BLaER1 treated with 17β-estradiol and CSF1 and Interleukin-3, amounts not matched to agents 10 nM and 100 nM (cell line): ENCODE results near the gene SIGMAR1.
A peak's percentile ranks its signal among the peaks of the same experiment; 100 is the strongest.
"Not testable (repeated sequence)": the region's sequence is repeated elsewhere in the genome, so short reads cannot be mapped to it uniquely, and the experiment has no call there.

Source experiments
- H3K27ac ChIP-seq, 11 experiments: shearing (Covaris generic); formaldehyde crosslinking; 2 replicates each; pipeline ENCODE4 v1.8.1; 2022
- H3K27me3 ChIP-seq, 11 experiments: shearing (Covaris generic); formaldehyde crosslinking; 2 replicates each; pipeline ENCODE4 v1.8.1; 2022
- H3K36me3 ChIP-seq, 11 experiments: shearing (Covaris generic); formaldehyde crosslinking; 2 replicates each; pipeline ENCODE4 v1.8.1; 2022
- H3K4me1 ChIP-seq, 10 experiments: shearing (Covaris generic); formaldehyde crosslinking; 2 replicates each; pipeline ENCODE4 v1.8.1; 2022
- H3K4me2 ChIP-seq, 11 experiments: shearing (Covaris generic); formaldehyde crosslinking; 2 replicates each; pipeline ENCODE4 v1.8.1; 2022
- H3K4me3 ChIP-seq, 10 experiments: shearing (Covaris generic); formaldehyde crosslinking; 2 replicates each; pipeline ENCODE4 v1.8.1; 2022
- H3K9ac ChIP-seq, 11 experiments: shearing (Covaris generic); formaldehyde crosslinking; 2 replicates each; pipeline ENCODE4 v1.8.1; 2022
- H3K9me3 ChIP-seq, 11 experiments: shearing (Covaris generic); formaldehyde crosslinking; replicated peaks in 1 of 11; 2 replicates each; pipeline ENCODE4 v1.8.1; 2022
- H4K20me1 ChIP-seq, 11 experiments: shearing (Covaris generic); formaldehyde crosslinking; 2 replicates each; pipeline ENCODE4 v1.8.1; 2022
- Cebpa-rat ChIP-seq, 11 experiments: shearing (Covaris generic); IDR thresholded peaks; 2 replicates each; pipeline ENCODE4 v1.8.1; 2022

SIGMAR1 gene

DNA sequence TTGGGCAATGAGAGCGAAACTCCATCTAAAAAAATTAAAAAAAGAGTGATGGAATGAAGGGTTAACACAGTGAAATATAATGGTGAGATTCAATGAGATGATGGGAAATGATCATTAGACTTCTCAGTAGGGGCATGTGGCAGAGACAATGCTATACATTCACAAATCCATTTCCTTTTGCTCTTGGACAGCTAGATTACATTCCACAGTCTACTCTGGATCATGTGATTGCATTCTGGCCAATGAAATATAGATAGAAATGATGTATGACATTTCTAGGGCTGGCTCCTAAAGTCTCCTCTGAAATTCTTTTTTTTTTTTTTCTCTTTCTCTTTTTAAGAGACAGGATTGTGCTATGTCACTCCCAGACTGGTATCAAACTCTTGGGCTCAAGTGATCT is 5.1 kb upstream of the SIGMAR1 start:
- no peak overlapping the region for H3K4me3 ChIP-seq
- peaks cover 0 to 8% (median 6%) of the 10 kb centered on the region in 11 experiments; a peak in 11 of 22 replicates for H4K20me1 ChIP-seq
- TF ChIP-seq Cebpa-rat (IDR thresholded peaks at IDR 0.05): no peak

DNA sequence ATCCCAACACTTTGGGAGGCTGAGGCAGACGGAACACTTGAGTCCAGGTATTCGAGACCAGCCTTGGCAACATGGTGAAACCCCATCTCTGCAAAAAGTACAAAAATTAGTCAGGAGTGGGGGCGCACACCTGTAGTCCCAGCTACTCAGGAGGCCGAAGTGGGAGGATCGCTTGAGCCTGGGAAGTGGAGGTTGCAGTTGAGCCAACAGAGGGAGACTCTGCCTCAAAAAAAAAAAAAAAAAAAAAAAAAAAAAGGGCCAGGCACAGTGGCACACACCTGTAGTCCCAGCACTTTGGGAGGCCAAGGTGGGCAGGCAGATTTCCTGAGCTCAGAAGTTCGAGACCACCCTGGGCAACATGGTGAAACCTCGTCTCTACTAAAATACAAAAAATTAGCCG is 1.7 kb upstream of the SIGMAR1 start:
- H3K9me3 ChIP-seq, H3K4me2 ChIP-seq, H3K27me3 ChIP-seq, H3K9ac ChIP-seq, H3K27ac ChIP-seq, H3K4me3 ChIP-seq: not testable (repeated sequence)
- H4K20me1 ChIP-seq: peaks cover 0 to 28% (median 17%) of the 10 kb centered on the region in 11 experiments; a peak in 16 of 22 replicates
- H3K4me1 ChIP-seq: peaks cover 38 to 48% (median 41%) of the 10 kb centered on the region in 10 experiments
- peaks cover 0 to 16% (median 12%) of the 10 kb centered on the region in 11 experiments; a peak in 13 of 22 replicates for H3K36me3 ChIP-seq

More for the DNA sequence above, 5.1 kb upstream of the SIGMAR1 start:
- Histone ChIP-seq H3K27me3 (no peaks in the 10 kb centered on the region), H3K27ac (no peak overlapping the region), H3K4me2 (no peak overlapping the region), H3K36me3 (no peaks in the 10 kb centered on the region), H3K9me3 (no peaks in the 10 kb centered on the region), H3K4me1 (peaks cover 19 to 29% (median 22%) of the 10 kb centered on the region in 10 experiments), H3K9ac (no peak overlapping the region)

DNA sequence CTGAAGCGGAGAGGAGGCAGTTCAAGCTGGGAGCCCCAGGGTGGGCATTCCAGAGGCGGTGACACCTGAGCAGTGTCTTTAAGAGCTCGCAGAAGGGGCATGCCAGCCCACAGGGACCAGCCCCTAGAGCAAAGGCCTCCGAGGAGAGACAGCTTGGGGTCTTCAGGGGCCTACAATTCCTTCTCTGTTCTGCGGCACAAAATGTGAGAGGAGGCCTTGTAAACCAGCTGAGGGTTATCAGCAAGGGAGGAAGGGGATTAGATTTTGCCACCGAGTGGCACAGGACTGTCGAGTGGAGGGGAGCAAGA is 505 bp upstream of the SIGMAR1 start:
- H3K9ac ChIP-seq: peak overlapping the region; percentile 79 to 92 (median 85)

DNA sequence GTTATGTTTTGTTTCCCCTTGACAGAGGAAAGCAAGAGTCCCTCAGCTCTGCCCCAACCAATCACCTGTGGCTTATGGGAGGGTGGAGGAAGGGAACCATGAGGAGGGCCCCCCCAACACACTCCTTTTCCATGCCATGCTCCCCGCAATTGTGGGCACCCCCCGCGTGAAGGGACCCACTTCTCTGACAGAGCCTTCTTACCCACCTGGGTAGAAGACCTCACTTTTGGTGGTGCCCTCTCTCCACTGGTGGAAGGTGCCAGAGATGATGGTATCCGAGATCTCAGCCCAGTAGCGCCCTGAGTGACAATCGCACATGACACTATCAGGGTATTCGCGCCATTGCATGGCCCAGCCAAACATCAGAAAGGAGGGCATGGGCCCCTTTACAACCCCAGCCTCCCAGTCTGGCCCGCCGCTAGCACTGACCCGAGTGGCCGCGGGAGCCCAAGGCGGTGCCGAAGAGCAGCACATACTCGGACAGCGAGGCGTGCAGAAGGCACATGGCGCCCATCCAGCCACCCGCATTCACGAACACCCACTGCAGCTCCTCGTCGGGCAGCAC is 714 bp downstream of the SIGMAR1 start:
- H3K4me1 ChIP-seq: peaks cover 38 to 53% (median 47%) of the 10 kb centered on the region in 10 experiments
- peak overlapping the region; percentile 64 to 82 (median 74) for H3K4me3 ChIP-seq
- peaks cover 0 to 52% (median 32%) of the 10 kb centered on the region in 11 experiments; a peak in 16 of 22 replicates for H4K20me1 ChIP-seq
- peak overlapping the region; percentile 87 to 99 (median 97) for H3K4me2 ChIP-seq
- peaks cover 0 to 23% (median 12%) of the 10 kb centered on the region in 11 experiments; a peak in 14 of 22 replicates for H3K36me3 ChIP-seq
- H3K27me3 ChIP-seq: peaks cover 0 to 5% (median under 1%) of the 10 kb centered on the region in 11 experiments; a peak in 8 of 22 replicates
- H3K27ac ChIP-seq: peak overlapping the region; percentile 76 to 88 (median 82); a peak in 21 of 22 replicates
- TF ChIP-seq Cebpa-rat (IDR thresholded peaks at IDR 0.05): no peak
- no peaks in the 10 kb centered on the region for H3K9me3 ChIP-seq
- H3K9ac ChIP-seq: peak overlapping the region; percentile 79 to 92 (median 85)

More for the DNA sequence above, 505 bp upstream of the SIGMAR1 start:
- Histone ChIP-seq H4K20me1 (peaks cover 0 to 40% (median 28%) of the 10 kb centered on the region in 11 experiments; a peak in 16 of 22 replicates), H3K27me3 (no peaks in the 10 kb centered on the region), H3K4me1 (peaks cover 38 to 53% (median 47%) of the 10 kb centered on the region in 10 experiments), H3K9me3 (no peaks in the 10 kb centered on the region), H3K4me3 (peak overlapping the region; percentile 64 to 82 (median 74)), H3K36me3 (peaks cover 0 to 21% (median 12%) of the 10 kb centered on the region in 11 experiments; a peak in 14 of 22 replicates), H3K4me2 (peak overlapping the region; percentile 87 to 99 (median 97)), H3K27ac (peak overlapping the region; percentile 76 to 88 (median 82))
- no peak for TF ChIP-seq Cebpa-rat (IDR thresholded peaks at IDR 0.05)

DNA sequence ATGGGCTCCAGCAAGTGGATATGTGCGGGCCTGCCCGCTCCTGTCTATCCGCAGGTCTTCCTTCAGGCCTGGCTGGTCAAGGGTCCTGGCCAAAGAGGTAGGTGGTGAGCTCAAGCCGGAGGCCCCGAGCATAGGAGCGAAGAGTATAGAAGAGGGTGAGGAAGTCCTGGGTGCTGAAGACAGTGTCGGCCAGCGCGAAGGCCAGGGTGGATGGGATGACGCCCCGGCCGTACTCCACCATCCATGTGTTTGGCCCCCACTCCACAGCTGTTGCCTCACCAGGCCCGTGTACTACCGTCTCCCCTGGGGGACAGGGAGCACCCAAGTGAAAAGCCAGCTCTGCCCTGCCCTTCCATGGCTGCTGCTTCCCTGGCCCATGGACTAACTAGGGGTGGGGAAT is 2.0 kb downstream of the SIGMAR1 start:
- peaks cover 0 to 23% (median 12%) of the 10 kb centered on the region in 11 experiments; a peak in 14 of 22 replicates for H3K36me3 ChIP-seq
- peaks cover 31 to 49% (median 44%) of the 10 kb centered on the region in 10 experiments for H3K4me1 ChIP-seq
- no peak for TF ChIP-seq Cebpa-rat (IDR thresholded peaks at IDR 0.05)
- H3K9ac ChIP-seq: peak overlapping the region in 10 of 11 experiments; percentile 4 to 89 (median 44); a peak in 14 of 22 replicates
- H3K27ac ChIP-seq: peak overlapping the region in 4 of 11 experiments; percentile 8 to 21 (median 16); a peak in 3 of 22 replicates
- H3K4me3 ChIP-seq: peak overlapping the region in 9 of 10 experiments; percentile 7 to 82 (median 75); a peak in 14 of 20 replicates
- peaks cover 0 to 61% (median 36%) of the 10 kb centered on the region in 11 experiments; a peak in 16 of 22 replicates for H4K20me1 ChIP-seq
- peaks cover 11 to 18% (median 13%) of the 10 kb centered on the region in 11 experiments for H3K27me3 ChIP-seq
- H3K4me2 ChIP-seq: peak overlapping the region; percentile 87 to 99 (median 97)
- no peaks in the 10 kb centered on the region for H3K9me3 ChIP-seq

DNA sequence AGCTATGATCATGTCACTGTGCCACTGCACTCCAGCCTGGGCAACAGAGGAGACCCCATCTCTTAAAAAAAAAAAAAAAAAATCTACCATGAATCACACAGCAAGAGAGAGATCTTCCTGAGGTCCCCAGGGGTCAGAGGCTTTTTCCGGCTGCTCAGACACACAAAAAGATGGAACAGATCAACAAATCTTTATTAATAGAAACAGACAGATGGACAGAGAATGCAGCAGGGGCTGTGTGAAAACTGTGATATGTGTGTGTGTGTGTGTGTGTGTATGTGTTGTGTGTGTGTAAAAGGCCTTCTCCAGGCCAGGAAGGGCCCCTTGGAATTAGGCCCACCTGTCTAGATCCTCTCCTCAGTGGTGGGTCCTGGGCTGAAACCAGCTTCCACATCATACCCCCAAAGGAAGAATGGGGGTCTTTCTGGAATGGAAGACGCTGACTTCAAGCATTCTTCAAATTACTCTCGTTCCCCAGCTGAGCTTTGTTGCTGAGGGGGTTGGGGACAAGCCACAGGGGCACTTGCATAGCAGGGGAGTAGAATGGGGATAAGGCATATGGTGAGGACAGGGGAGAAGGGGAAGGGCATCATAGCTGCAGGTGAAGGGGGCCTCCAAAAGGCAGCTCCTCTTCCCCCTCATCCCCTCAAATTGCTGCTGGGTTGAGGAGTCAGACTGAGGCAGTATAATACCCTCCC is 2.9 kb downstream of the SIGMAR1 start:
- H3K9me3 ChIP-seq: no peaks in the 10 kb centered on the region
- H3K27ac ChIP-seq: peak overlapping the region in 3 of 11 experiments; percentile 2 to 21 (median 8); a peak in 2 of 22 replicates
- peak overlapping the region in 2 of 10 experiments; percentile 26 to 75; a peak in 2 of 20 replicates for H3K4me3 ChIP-seq
- peak overlapping the region in 10 of 11 experiments; percentile 87 to 99 (median 97); a peak in 19 of 22 replicates for H3K4me2 ChIP-seq
- H3K4me1 ChIP-seq: peaks cover 31 to 49% (median 44%) of the 10 kb centered on the region in 10 experiments
- H3K27me3 ChIP-seq: peaks cover 20 to 27% (median 22%) of the 10 kb centered on the region in 11 experiments
- peaks cover 0 to 23% (median 12%) of the 10 kb centered on the region in 11 experiments; a peak in 14 of 22 replicates for H3K36me3 ChIP-seq
- H4K20me1 ChIP-seq: peaks cover 0 to 69% (median 44%) of the 10 kb centered on the region in 11 experiments; a peak in 16 of 22 replicates
- TF ChIP-seq Cebpa-rat (IDR thresholded peaks at IDR 0.05): no peak
- H3K9ac ChIP-seq: peak overlapping the region in 7 of 11 experiments; percentile 9 to 85 (median 37); a peak in 12 of 22 replicates

DNA sequence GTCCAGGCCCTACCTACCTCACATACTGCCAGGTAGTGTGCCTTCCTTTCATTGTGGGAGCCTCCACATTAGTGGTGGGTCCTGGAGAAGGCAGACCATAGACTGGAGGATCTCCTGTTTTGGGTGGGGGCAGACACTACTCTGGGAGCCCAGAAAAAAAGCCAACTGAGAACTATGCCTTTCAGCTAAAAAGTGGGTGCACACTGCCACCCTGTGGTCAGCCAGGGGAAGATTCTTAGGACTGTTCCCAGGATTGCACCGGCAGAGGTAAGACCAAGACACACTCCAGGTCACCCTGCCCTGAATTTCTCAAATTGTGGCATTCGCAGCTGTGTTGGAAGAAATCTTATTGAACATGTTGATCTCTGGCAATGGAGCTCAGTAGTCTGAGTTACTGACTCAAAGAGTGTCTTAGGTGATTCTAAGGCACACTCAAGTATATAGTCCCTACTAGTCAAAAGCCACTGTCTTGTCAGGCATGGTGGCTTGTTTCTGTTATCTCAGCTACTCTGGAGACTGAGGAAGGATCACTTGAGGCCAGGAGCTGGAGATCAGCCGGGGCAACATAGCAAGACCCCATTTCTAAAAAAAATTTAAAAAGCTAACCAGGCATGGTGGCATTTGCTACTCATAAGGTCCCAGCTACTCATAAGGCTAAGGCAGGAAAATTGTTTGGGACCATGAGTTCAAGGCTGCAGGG is 3.6 kb downstream of the SIGMAR1 start:
- Histone ChIP-seq H3K27me3 (peaks cover 27 to 34% (median 29%) of the 10 kb centered on the region in 11 experiments), H3K9me3 (no peaks in the 10 kb centered on the region), H3K9ac (peak overlapping the region in 5 of 11 experiments; percentile 9 to 85 (median 48); a peak in 8 of 22 replicates), H3K36me3 (peaks cover 0 to 23% (median 12%) of the 10 kb centered on the region in 11 experiments; a peak in 14 of 22 replicates), H3K27ac (no peak overlapping the region), H3K4me2 (peak overlapping the region in 9 of 11 experiments; percentile 89 to 99 (median 97); a peak in 17 of 22 replicates), H3K4me1 (peaks cover 31 to 53% (median 44%) of the 10 kb centered on the region in 10 experiments), H4K20me1 (peaks cover 0 to 76% (median 51%) of the 10 kb centered on the region in 11 experiments; a peak in 16 of 22 replicates), H3K4me3 (0 out of 20 replicates have a peak overlapping the region, but pooled peaks of 1 of the 10 experiments have one; percentile 75)
- TF ChIP-seq Cebpa-rat (IDR thresholded peaks at IDR 0.05): no peak

DNA sequence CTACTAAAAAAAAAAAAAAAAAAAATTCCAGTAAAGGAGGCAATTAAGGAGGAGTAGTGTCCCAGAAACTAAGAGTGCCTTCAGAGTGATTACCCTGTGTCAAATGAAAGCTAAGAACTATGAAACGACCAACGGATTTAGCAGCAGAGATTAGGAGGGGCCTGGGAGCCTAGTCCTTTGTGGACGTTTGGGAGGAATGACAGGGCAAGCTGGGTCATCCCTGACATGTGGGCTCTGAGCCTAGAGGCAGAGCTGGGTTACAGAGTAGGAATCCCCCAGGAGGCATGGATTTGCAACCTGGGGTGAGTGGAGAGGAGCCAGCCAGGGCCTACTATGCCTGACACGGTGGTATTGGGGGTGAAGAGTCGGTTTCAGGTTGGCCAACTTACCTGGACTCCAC is 4.4 kb downstream of the SIGMAR1 start:
- Histone ChIP-seq H3K9me3 (no peaks in the 10 kb centered on the region), H3K9ac (peak overlapping the region in 1 of 11 experiments; percentile 24; a peak in 2 of 22 replicates), H3K4me2 (no peak overlapping the region), H3K27ac (no peak overlapping the region), H3K4me3 (no peak overlapping the region), H3K4me1 (peaks cover 29 to 56% (median 46%) of the 10 kb centered on the region in 10 experiments), H3K27me3 (peaks cover 35 to 42% (median 37%) of the 10 kb centered on the region in 11 experiments), H3K36me3 (peaks cover 0 to 23% (median 12%) of the 10 kb centered on the region in 11 experiments; a peak in 14 of 22 replicates), H4K20me1 (peaks cover 0 to 85% (median 56%) of the 10 kb centered on the region in 11 experiments; a peak in 16 of 22 replicates)
- TF ChIP-seq Cebpa-rat (IDR thresholded peaks at IDR 0.05): no peak
